Neuronal stem cell (in vitro differentiated cells): ENCODE measurements around the gene BPIFB1.

Experiments
- DNase-seq: peaks from one replicate; pipeline ENCODE4 v3.0.0-alpha.2; 2013; ENCODE audit warnings: low spot score
- H2AFZ ChIP-seq: one replicate; pipeline ENCODE4 v1.6.1; 2013; ENCODE audit warnings: mild to moderate bottlenecking, low read length, inconsistent platforms
- H2AK5ac ChIP-seq: 2 replicates; pipeline ENCODE4 v1.6.1; 2013; ENCODE audit warnings: low read depth, mild to moderate bottlenecking, inconsistent platforms, low read length, moderate library complexity, mixed read lengths
- H2BK120ac ChIP-seq: 2 replicates; pipeline ENCODE4 v1.6.1; 2013; ENCODE audit warnings: low read depth, mild to moderate bottlenecking, inconsistent platforms, low read length, moderate library complexity, mixed read lengths
- H2BK12ac ChIP-seq: one replicate; pipeline ENCODE4 v1.6.1; 2013; ENCODE audit warnings: low read length, inconsistent platforms
- H2BK15ac ChIP-seq: 2 replicates; pipeline ENCODE4 v1.6.1; 2013; ENCODE audit warnings: mild to moderate bottlenecking, low read length, inconsistent platforms, mixed read lengths
- H2BK5ac ChIP-seq: one replicate; pipeline ENCODE4 v1.6.1; 2013; ENCODE audit warnings: inconsistent platforms, mild to moderate bottlenecking, low read length, moderate library complexity
- H3K14ac ChIP-seq: one replicate; pipeline ENCODE4 v1.6.1; 2013; ENCODE audit warnings: low read length, inconsistent platforms
- H3K18ac ChIP-seq: 2 replicates; pipeline ENCODE4 v1.6.1; 2013; ENCODE audit warnings: low read length, inconsistent platforms
- H3K23ac ChIP-seq: 2 replicates; pipeline ENCODE4 v1.6.1; 2013; ENCODE audit warnings: low read depth, mild to moderate bottlenecking, mixed read lengths, low read length, inconsistent platforms; ENCODE audit not compliant: poor library complexity
- H3K27ac ChIP-seq: replicated peaks from 3 replicates; pipeline ENCODE4 v1.5.1; 2013; ENCODE audit warnings: low read length, inconsistent platforms
- H3K27me3 ChIP-seq, 3 experiments: 2 replicates each; pipeline ENCODE4 v1.6.1; 2013; ENCODE audit warnings: low read length in 3 of 3, mild to moderate bottlenecking in 2 of 3, inconsistent platforms in 1 of 3, low read depth in 1 of 3, mixed read lengths in 1 of 3, moderate library complexity in 1 of 3; ENCODE audit not compliant: control insufficient read depth in 3 of 3, insufficient read depth in 3 of 3
- H3K36me3 ChIP-seq, 2 donors: replicated peaks in 1 of 2; 2 replicates each; pipeline ENCODE4 v1.6.1; 2013; ENCODE audit warnings: low read length in 2 of 2; ENCODE audit not compliant: control insufficient read depth in 2 of 2, insufficient read depth in 2 of 2
- H3K4ac ChIP-seq: 2 replicates; pipeline ENCODE4 v1.6.1; 2013; ENCODE audit warnings: inconsistent platforms, mild to moderate bottlenecking, low read length, moderate library complexity
- H3K4me1 ChIP-seq, 2 donors: 1 replicate in 1 of 2; 2 replicates in 1 of 2; pipeline ENCODE4 v1.6.1; 2013; ENCODE audit warnings: low read length in 2 of 2, low read depth in 1 of 2; ENCODE audit not compliant: control insufficient read depth in 2 of 2, insufficient read depth in 1 of 2
- H3K4me2 ChIP-seq: one replicate; pipeline ENCODE4 v1.6.1; 2013; ENCODE audit warnings: mild to moderate bottlenecking, low read length, inconsistent platforms; ENCODE audit not compliant: insufficient read depth, poor library complexity, severe bottlenecking
- H3K4me3 ChIP-seq, 2 donors: 2 replicates each; pipeline ENCODE4 v1.5.1; 2013; ENCODE audit warnings: low read length in 2 of 2, mild to moderate bottlenecking in 2 of 2, inconsistent platforms in 1 of 2, moderate library complexity in 1 of 2
- H3K79me1 ChIP-seq: one replicate; pipeline ENCODE4 v1.6.1; 2013; ENCODE audit warnings: low read depth, mild to moderate bottlenecking, inconsistent platforms, low read length, moderate library complexity
- H3K9ac ChIP-seq: one replicate; pipeline ENCODE4 v1.6.1; 2013; ENCODE audit warnings: mild to moderate bottlenecking, low read depth, low read length, inconsistent platforms; ENCODE audit not compliant: poor library complexity
- H3K9me3 ChIP-seq, 2 donors: replicated peaks in 1 of 2; 2 replicates each; pipeline versions ENCODE3 to v1.6.1; 2013; ENCODE audit warnings: low read length in 2 of 2, mild to moderate bottlenecking in 2 of 2, inconsistent platforms in 1 of 2, low read depth in 1 of 2, mixed read lengths in 1 of 2, moderate library complexity in 1 of 2; ENCODE audit not compliant: control insufficient read depth in 2 of 2, insufficient read depth in 1 of 2
- H4K8ac ChIP-seq: one replicate; pipeline ENCODE4 v1.6.1; 2013; ENCODE audit warnings: low read depth, mild to moderate bottlenecking, inconsistent platforms, low read length, moderate library complexity
- H4K91ac ChIP-seq: one replicate; pipeline ENCODE4 v1.6.1; 2013; ENCODE audit warnings: low read length, low read depth, mild to moderate bottlenecking, inconsistent platforms; ENCODE audit not compliant: poor library complexity
- WGBS, 2 donors: extraction: QIAGEN DNeasy Blood & Tissue Kit; methylation state at CpG; one replicate each; pipeline ENCODE4 v1.1.7; 2013; ENCODE audit warnings: missing lambda C conversion rate in 2 of 2, mixed read lengths in 1 of 2; ENCODE audit not compliant: insufficient read length in 2 of 2, insufficient replicate concordance in 1 of 2; ENCODE audit errors: extremely low coverage in 2 of 2; 5-methylcytosine and 5-hydroxymethylcytosine counted together

BPIFB1 gene

DNA sequence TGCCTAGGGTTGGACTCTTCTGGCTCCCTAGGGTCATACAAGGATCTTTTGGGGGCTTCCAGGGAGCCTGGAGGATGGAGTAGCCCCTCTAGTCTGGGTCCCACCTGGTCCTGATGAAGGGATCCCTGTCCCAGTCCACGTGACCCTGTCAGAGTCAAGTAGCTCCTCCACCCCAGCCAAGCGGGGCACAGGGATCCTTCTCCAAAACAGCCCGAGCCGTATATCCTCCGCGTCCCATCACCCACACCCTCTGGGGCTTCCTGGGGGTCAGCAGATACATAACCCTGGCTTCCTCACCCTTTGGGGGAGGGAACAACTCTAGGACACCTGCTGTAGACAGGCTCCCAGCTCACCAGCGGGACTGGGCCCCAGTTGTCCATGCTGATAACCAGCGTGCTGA is 28.0 kb downstream of the BPIFB1 start:
- Histone ChIP-seq H2BK120ac (no peak overlapping the region), H3K79me1 (no peaks in the 10 kb centered on the region), H4K91ac (no peak overlapping the region), H2AFZ (no peak overlapping the region), H3K27ac (no peak overlapping the region), H2AK5ac (no peak overlapping the region), H4K8ac (no peak overlapping the region), H3K18ac (no peak overlapping the region), H3K14ac (no peak overlapping the region), H3K4me2 (no peak overlapping the region), H3K36me3 (no peaks in the 10 kb centered on the region), H3K4me1 (no peaks in the 10 kb centered on the region), H2BK5ac (no peak overlapping the region), H3K27me3 (peaks cover 0 to 15% (median 4%) of the 10 kb centered on the region in 3 experiments), H2BK15ac (no peak overlapping the region), H2BK12ac (no peak overlapping the region), H3K9me3 (peaks cover 0 to 4% of the 10 kb centered on the region in 2 donors), H3K9ac (no peak overlapping the region), H3K4ac (no peak overlapping the region), H3K4me3 (no peak overlapping the region), H3K23ac (no peak overlapping the region)
- no peak for DNase-seq
- no CpG with 5 or more reads among the region's 8 CpGs for WGBS, 2 donors

GRCh38 chr20:33311996-33312395 is 29.0 kb downstream of the BPIFB1 start:
- no peak overlapping the region for H3K4ac ChIP-seq
- no CpG with 5 or more reads among the region's 4 CpGs for WGBS, 2 donors
- no peak overlapping the region for H3K14ac ChIP-seq
- no peak overlapping the region for H2AK5ac ChIP-seq
- no peaks in the 10 kb centered on the region for H3K4me1 ChIP-seq
- H3K4me3 ChIP-seq, result no peak overlapping the region
- H3K9ac ChIP-seq, result no peak overlapping the region
- no peak overlapping the region for H2BK120ac ChIP-seq
- H4K8ac ChIP-seq, result no peak overlapping the region
- no peak overlapping the region for H4K91ac ChIP-seq
- DNase-seq, result no peak
- H3K27ac ChIP-seq, result no peak overlapping the region
- H3K79me1 ChIP-seq, result peaks cover 1% of the 10 kb centered on the region
- no peak overlapping the region for H2BK5ac ChIP-seq
- no peak overlapping the region for H3K4me2 ChIP-seq
- no peak overlapping the region for H2AFZ ChIP-seq
- H3K27me3 ChIP-seq, result peaks cover 0 to 21% (median 4%) of the 10 kb centered on the region in 3 experiments
- H3K18ac ChIP-seq, result no peak overlapping the region
- peaks cover 0 to 6% of the 10 kb centered on the region in 2 donors for H3K9me3 ChIP-seq
- no peak overlapping the region for H2BK12ac ChIP-seq
- H3K23ac ChIP-seq, result no peak overlapping the region
- no peak overlapping the region for H2BK15ac ChIP-seq
- no peaks in the 10 kb centered on the region for H3K36me3 ChIP-seq

DNA sequence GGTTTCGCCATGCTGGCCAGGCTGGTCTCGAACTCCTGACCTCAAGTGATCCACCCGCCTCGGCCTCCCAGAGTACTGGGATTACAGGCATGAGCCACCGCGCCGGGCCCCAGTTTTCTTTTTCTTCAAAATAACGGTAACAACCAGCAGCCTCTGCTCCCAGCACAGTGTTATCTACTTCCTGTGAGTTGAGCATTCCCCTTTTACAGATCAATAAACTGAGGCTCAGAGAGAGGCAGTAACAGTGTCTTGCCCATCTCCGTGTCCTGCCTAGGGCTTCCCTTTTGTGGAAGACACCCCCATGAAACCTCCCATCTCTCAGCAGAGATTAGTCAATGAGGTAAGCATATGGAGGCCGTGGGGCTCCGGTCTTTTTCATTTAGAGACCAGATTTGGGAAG is 29.6 kb downstream of the BPIFB1 start:
- H3K9me3 ChIP-seq, result peaks cover 0 to 6% of the 10 kb centered on the region in 2 donors
- H2AFZ ChIP-seq, result no peak overlapping the region
- no peak overlapping the region for H3K14ac ChIP-seq
- no peak overlapping the region for H4K91ac ChIP-seq
- no peak overlapping the region for H3K4me2 ChIP-seq
- no peak overlapping the region for H3K4ac ChIP-seq
- peaks cover 4% of the 10 kb centered on the region for H3K79me1 ChIP-seq
- no peak overlapping the region for H2BK12ac ChIP-seq
- H4K8ac ChIP-seq, result no peak overlapping the region
- H3K27me3 ChIP-seq, result peaks cover 0 to 27% (median 4%) of the 10 kb centered on the region in 3 experiments
- H3K23ac ChIP-seq, result no peak overlapping the region
- no peak overlapping the region for H2BK120ac ChIP-seq
- H3K4me1 ChIP-seq, result no peaks in the 10 kb centered on the region
- H3K36me3 ChIP-seq, result no peaks in the 10 kb centered on the region
- H2BK15ac ChIP-seq, result no peak overlapping the region
- H3K27ac ChIP-seq, result no peak overlapping the region
- WGBS, 2 donors, result no CpG with 5 or more reads among the region's 11 CpGs
- DNase-seq, result no peak
- no peak overlapping the region for H3K4me3 ChIP-seq
- H2BK5ac ChIP-seq, result no peak overlapping the region
- no peak overlapping the region for H3K9ac ChIP-seq
- no peak overlapping the region for H3K18ac ChIP-seq
- no peak overlapping the region for H2AK5ac ChIP-seq

DNA sequence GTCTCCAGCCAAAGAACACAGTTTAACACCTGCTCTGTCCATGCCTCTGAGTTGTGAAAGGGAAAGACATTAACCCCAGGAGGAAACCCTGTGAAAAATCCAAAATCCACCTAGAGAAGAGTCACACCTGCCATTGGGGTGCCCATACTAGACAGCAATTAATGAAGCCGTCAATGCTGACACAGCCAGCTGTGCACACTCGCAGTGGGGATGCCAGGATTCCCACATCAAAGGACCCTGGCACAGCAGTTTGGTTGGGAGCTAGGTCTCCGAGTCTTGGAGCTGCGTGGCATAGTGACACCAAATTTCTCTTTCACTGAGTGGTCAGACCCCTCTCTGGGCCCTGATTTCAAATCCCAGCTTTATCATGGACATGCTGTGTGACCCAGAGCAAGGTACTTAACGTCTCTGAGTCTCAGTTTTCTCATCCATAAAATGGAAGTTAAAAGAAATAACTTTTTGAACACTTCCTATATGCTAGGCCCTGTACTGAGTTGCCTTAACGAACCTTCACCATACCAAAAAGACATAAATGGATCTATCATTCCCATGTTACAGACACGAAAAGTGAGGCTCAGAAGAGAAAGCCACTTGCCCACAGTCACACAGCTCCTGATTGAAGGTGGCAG is 30.8 kb downstream of the BPIFB1 start:
- Histone ChIP-seq H2BK15ac (no peak overlapping the region), H3K27me3 (peaks cover 0 to 38% (median 2%) of the 10 kb centered on the region in 3 experiments), H3K23ac (no peak overlapping the region), H2AFZ (no peak overlapping the region), H3K4me2 (no peak overlapping the region), H3K14ac (no peak overlapping the region), H2BK12ac (no peak overlapping the region), H3K4me1 (peaks cover 0 to 1% of the 10 kb centered on the region in 2 donors), H3K4me3 (no peak overlapping the region), H4K91ac (no peak overlapping the region), H4K8ac (no peak overlapping the region), H3K4ac (no peak overlapping the region), H3K79me1 (peaks cover 4% of the 10 kb centered on the region), H3K9ac (no peak overlapping the region), H2BK5ac (no peak overlapping the region), H3K27ac (no peak overlapping the region), H3K18ac (no peak overlapping the region), H3K36me3 (no peaks in the 10 kb centered on the region), H2AK5ac (no peak overlapping the region), H2BK120ac (no peak overlapping the region), H3K9me3 (peaks cover 0 to 2% of the 10 kb centered on the region in 2 donors)
- no CpG with 5 or more reads among the region's 7 CpGs for WGBS, 2 donors
- no peak for DNase-seq
